Measurements from ENCODE around the gene GOLGA6L2.

- TF ChIP-seq POLR2A (IDR thresholded peaks at IDR 0.05) = no peak
- TF ChIP-seq CTCF (IDR thresholded peaks at IDR 0.05) = no peak
- no peak for TF ChIP-seq EP300 (IDR thresholded peaks at IDR 0.05)
Observed at GRCh38 chr15:23482228-23482627, 35.2 kb upstream of the GOLGA6L2 start.
